Measurements from ENCODE around the gene CALCB.

CALCB gene

GRCh38 chr11:15119352-15119751 lies 46.0 kb downstream of the CALCB start:
- no peak for DNase-seq

- DNase-seq = no peak
Measured at GRCh38 chr11:15119826-15120225, 46.4 kb downstream of the CALCB start.

GRCh38 chr11:15123849-15124248 lies 50.5 kb downstream of the CALCB start:
- DNase-seq = no peak

- DNase-seq = no peak
Measured at GRCh38 chr11:15124528-15124927, 51.1 kb downstream of the CALCB start.

DNA sequence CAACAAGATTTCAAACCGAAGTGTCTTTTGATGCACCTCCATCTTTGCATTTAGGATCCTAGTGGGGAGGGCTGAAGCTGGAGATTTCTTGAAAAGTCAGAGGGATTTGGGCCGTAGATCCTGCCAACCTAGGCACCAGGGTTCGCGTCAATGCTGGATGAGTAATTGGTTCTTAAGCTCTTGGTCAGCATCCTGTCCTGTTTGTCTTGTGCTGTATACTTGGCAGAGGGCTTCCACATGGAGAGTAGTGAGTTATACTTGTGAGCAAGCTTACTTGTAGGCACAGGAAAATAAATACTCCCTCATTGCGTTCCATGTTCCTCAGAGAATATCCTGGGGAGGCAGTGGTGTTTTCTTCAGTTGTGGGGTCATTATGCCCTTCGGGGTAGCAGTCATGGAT lies 53.9 kb downstream of the CALCB start:
- DNase-seq = no peak

Measured in activated gamma-delta T cell (primary cell).